Tibial nerve (tissue), 4 donors: ENCODE measurements around the gene COX11. TPM values are rescaled to one million over a fixed set of nuclear protein-coding genes. Genes with fewer than 3 reads are reported as not detected.

Experiments
- DNase-seq, 2 donors: peaks; one replicate each; pipeline ENCODE4 v3.0.0-alpha.2; 2019; ENCODE audit warnings: low spot score in 2 of 2
- H3K27ac ChIP-seq, 4 donors: fragments of 200-600 bp; sonication (generic) in 3 of 4; one replicate each; pipeline ENCODE4 v1.5.1; 2017 to 2019; ENCODE audit warnings: mild to moderate bottlenecking in 1 of 4
- H3K27me3 ChIP-seq, 2 donors: fragments of 200-600 bp; sonication (generic) in 1 of 2; one replicate each; pipeline versions ENCODE4 v1.5.1 to v1.6.0; 2017 to 2019
- H3K36me3 ChIP-seq, 3 donors: fragments of 200-600 bp; sonication (generic); one replicate each; pipeline ENCODE4 v1.5.1; 2018 to 2019
- H3K4me1 ChIP-seq, 4 donors: fragments of 200-600 bp; sonication (generic) in 3 of 4; one replicate each; pipeline ENCODE4 v1.5.1; 2017 to 2019
- H3K4me3 ChIP-seq, 4 donors: fragments of 200-600 bp; sonication (generic) in 3 of 4; one replicate each; pipeline ENCODE4 v1.5.1; 2017 to 2019; ENCODE audit warnings: mild to moderate bottlenecking in 1 of 4, moderate library complexity in 1 of 4
- H3K9me3 ChIP-seq, 4 donors: fragments of 200-600 bp; sonication (generic) in 3 of 4; one replicate each; pipeline ENCODE4 v1.5.1; 2017 to 2019
- EP300 ChIP-seq, 2 donors: sonication (generic); formaldehyde crosslinking; IDR thresholded peaks; one replicate each; pipeline ENCODE4 v1.6.1; 2017; ENCODE audit warnings: antibody characterized with exemption in 2 of 2, mild to moderate bottlenecking in 1 of 2
- POLR2A ChIP-seq, 2 donors: fragments of 450-650 bp; IDR thresholded peaks; one replicate each; pipeline ENCODE4 v1.6.1; 2017; ENCODE audit warnings: antibody characterized with exemption in 2 of 2, mild to moderate bottlenecking in 2 of 2, moderate library complexity in 2 of 2
- WGBS, 2 donors: methylation state at CpG; one replicate each; pipeline ENCODE4 v1.1.5; 2018; 5-methylcytosine and 5-hydroxymethylcytosine counted together
- total RNA-seq, 4 donors: library from RNA; depleted of rRNA; stranded (reverse); fragments of >200 nt; gene quantifications; one replicate each; pipeline ENCODE4 v1.1.0, GENCODE V29; 2016
- TF ChIP-seq, protein P1 (sequence below), 5 experiments: fragments of 200-600 bp in 3 of 5; fragments of 450-650 bp in 2 of 5; sonication (generic) in 3 of 5; IDR thresholded peaks; one replicate each; pipeline ENCODE4 v1.5.1; 2016 to 2019; ENCODE audit warnings: antibody characterized with exemption in 5 of 5, mild to moderate bottlenecking in 3 of 5, moderate library complexity in 2 of 5

Gene COX11
- total RNA-seq, 4 donors from 2014 or later, result 50.7 to 105 (median 81.1) TPM

DNA sequence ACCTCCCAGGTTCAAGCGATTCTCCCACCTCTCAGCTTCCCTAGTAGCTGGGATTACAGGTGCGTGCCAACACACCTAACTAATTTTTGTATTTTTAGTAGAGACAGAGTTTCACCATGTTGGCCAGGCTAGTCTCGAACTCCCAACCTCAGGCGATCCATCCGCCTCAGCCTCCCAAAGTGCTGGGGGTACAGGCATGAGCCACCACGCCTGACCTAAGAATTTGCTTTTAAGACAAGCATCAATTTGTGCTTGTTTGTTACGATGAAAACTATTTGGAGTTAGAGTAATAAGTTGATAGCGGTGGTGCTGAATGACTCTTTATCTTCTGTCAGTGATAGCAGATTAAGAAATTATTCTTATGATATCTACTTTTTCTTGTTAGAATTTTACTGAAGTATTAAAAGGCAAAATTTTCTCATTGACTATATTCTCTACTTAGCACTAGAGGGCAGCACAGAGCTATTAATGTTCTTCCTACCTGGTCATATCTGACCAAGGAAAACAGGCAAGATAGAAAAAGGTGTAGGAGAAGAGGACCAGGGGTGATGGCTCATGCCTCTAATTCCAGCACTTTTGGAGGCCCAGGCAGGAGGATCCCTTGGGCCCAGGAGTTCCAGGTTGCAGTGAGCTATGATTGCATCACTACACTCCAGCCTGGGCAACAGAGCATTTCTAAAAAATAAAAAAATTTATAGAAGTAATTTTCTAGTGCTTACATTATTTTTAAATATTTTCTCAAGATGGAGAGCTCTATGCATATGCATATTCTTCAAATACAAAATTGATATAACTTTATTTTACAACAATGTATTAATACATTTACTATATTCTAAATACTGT lies 24.6 kb upstream of the COX11 start:
- no peaks in the 10 kb centered on the region for H3K9me3 ChIP-seq
- TF ChIP-seq POLR2A (IDR thresholded peaks at IDR 0.05), result no peak
- TF ChIP-seq, protein P1, sequence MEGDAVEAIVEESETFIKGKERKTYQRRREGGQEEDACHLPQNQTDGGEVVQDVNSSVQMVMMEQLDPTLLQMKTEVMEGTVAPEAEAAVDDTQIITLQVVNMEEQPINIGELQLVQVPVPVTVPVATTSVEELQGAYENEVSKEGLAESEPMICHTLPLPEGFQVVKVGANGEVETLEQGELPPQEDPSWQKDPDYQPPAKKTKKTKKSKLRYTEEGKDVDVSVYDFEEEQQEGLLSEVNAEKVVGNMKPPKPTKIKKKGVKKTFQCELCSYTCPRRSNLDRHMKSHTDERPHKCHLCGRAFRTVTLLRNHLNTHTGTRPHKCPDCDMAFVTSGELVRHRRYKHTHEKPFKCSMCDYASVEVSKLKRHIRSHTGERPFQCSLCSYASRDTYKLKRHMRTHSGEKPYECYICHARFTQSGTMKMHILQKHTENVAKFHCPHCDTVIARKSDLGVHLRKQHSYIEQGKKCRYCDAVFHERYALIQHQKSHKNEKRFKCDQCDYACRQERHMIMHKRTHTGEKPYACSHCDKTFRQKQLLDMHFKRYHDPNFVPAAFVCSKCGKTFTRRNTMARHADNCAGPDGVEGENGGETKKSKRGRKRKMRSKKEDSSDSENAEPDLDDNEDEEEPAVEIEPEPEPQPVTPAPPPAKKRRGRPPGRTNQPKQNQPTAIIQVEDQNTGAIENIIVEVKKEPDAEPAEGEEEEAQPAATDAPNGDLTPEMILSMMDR (IDR thresholded peaks at IDR 0.05), result peak; percentile 52 to 70 (median 61)
- no peak for TF ChIP-seq EP300 (IDR thresholded peaks at IDR 0.05)
- H3K4me3 ChIP-seq, result no peak overlapping the region
- H3K27ac ChIP-seq, result no peak overlapping the region
- H3K4me1 ChIP-seq, result no peaks in the 10 kb centered on the region
- DNase-seq, result no peak
- 82 to 92% methylated on average over 8 of the region's 8 CpGs for WGBS, 2 donors
- peaks cover 0 to 3% (median 0%) of the 10 kb centered on the region in 3 donors for H3K36me3 ChIP-seq
- no peaks in the 10 kb centered on the region for H3K27me3 ChIP-seq

DNA sequence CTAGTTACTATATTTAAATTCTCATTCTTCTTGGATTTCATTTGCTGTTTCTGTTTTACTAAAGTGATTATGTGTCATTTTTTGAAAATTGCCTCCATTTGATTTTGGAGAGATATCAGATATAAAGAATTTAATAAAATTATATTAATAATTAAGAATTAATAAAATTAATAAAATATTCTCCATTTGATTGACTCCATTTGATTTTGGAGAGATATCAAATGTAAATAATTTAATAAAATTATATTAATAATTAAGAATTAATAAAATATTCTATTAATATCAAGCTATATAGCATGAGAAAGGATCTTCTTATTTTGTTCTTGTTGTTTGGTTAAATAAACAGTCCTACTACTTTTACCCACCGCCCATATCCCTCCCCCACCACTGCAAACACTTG lies 23.1 kb upstream of the COX11 start:
- WGBS, 2 donors, result 6 to 94% methylated on average over 1 of the region's 1 CpG
- H3K36me3 ChIP-seq, result peaks cover 0 to 3% (median 0%) of the 10 kb centered on the region in 3 donors
- H3K9me3 ChIP-seq, result no peaks in the 10 kb centered on the region
- H3K27ac ChIP-seq, result no peak overlapping the region
- H3K4me3 ChIP-seq, result no peak overlapping the region
- no peak for DNase-seq
- H3K27me3 ChIP-seq, result no peaks in the 10 kb centered on the region
- TF ChIP-seq POLR2A (IDR thresholded peaks at IDR 0.05) (no peak), EP300 (IDR thresholded peaks at IDR 0.05) (no peak)
- TF ChIP-seq, protein P1 (IDR thresholded peaks at IDR 0.05), result no peak
- no peaks in the 10 kb centered on the region for H3K4me1 ChIP-seq

GRCh38 chr17:54990118-54990517 lies 21.7 kb upstream of the COX11 start:
- Histone ChIP-seq H3K4me3 (no peak overlapping the region), H3K4me1 (no peaks in the 10 kb centered on the region), H3K27me3 (no peaks in the 10 kb centered on the region), H3K9me3 (no peaks in the 10 kb centered on the region), H3K27ac (no peak overlapping the region), H3K36me3 (peaks cover 0 to 3% (median 0%) of the 10 kb centered on the region in 3 donors)
- TF ChIP-seq, protein P1 (IDR thresholded peaks at IDR 0.05), result no peak
- TF ChIP-seq EP300 (IDR thresholded peaks at IDR 0.05), result no peak
- no peak for TF ChIP-seq POLR2A (IDR thresholded peaks at IDR 0.05)
- no peak for DNase-seq
- WGBS, 2 donors, result 76 to 90% methylated on average over 3 to 4 of the region's 4 CpGs

GRCh38 chr17:54985476-54985875 lies 17.0 kb upstream of the COX11 start:
- Histone ChIP-seq H3K36me3 (peaks cover 0 to 3% (median 0%) of the 10 kb centered on the region in 3 donors), H3K27me3 (no peaks in the 10 kb centered on the region), H3K4me3 (no peak overlapping the region), H3K9me3 (peaks cover 0 to 4% (median 0%) of the 10 kb centered on the region in 4 donors), H3K4me1 (peaks cover 0 to 23% (median 11%) of the 10 kb centered on the region in 4 donors), H3K27ac (peak overlapping the region in 1 of 4 donors; percentile 30)
- DNase-seq, result no peak
- WGBS, 2 donors, result 92 to 94% methylated on average over 1 of the region's 1 CpG
- no peak for TF ChIP-seq EP300 (IDR thresholded peaks at IDR 0.05)
- TF ChIP-seq, protein P1 (IDR thresholded peaks at IDR 0.05), result no peak
- no peak for TF ChIP-seq POLR2A (IDR thresholded peaks at IDR 0.05)

DNA sequence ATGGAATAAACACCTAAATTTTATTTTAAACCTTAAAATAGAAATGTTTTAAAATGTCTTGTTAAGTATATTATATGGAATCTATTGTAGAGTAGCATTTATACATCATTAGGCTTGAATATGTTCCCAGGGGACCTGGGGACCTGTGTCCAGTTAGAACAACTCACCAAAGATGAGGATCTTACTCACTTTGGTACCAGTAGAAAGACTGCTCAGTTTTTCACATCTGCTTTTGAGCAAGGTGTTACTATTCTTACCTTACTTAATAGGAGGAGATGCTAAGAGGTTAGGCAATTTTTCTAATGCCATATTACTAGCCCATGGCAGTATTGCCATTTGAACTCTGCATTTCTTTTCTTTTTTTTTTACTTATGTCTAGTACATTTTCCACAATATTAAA lies 14.8 kb upstream of the COX11 start:
- DNase-seq, result no peak
- H3K9me3 ChIP-seq, result peaks cover 0 to 9% (median 0%) of the 10 kb centered on the region in 4 donors
- H3K27ac ChIP-seq, result peak overlapping the region in 2 of 4 donors; percentile 78 to 82
- no peaks in the 10 kb centered on the region for H3K27me3 ChIP-seq
- H3K36me3 ChIP-seq, result no peaks in the 10 kb centered on the region
- TF ChIP-seq, protein P1 (IDR thresholded peaks at IDR 0.05), result no peak
- TF ChIP-seq EP300 (IDR thresholded peaks at IDR 0.05), result no peak
- no peak for TF ChIP-seq POLR2A (IDR thresholded peaks at IDR 0.05)
- H3K4me1 ChIP-seq, result peaks cover 0 to 23% (median 11%) of the 10 kb centered on the region in 4 donors
- H3K4me3 ChIP-seq, result no peak overlapping the region
